Measurements from ENCODE around the gene GPR107.

The GPR107 gene

GRCh38 chr9:130188860-130189481, 135.3 kb downstream of the GPR107 start:
- DNase-seq = no peak

Measured in CD4-positive, alpha-beta T cell treated with Interleukin-1 beta for 1 hour (primary cell).